Caco-2 (cell line): ENCODE measurements around the gene BEND5. TPM values are rescaled to one million over a fixed set of nuclear protein-coding genes. Genes with fewer than 3 reads are reported as not detected.

Experiments used
- BruUV-seq: library from RNA; stranded (reverse); fragments of 400-500 nt; replicated peaks from 2 replicates; lab custom pipeline; 2021; lab: Mats Ljungman, UMichigan
- CTCF ChIA-PET: fragments of 300-600 bp; sonication (Branson Sonifier 250); formaldehyde crosslinking; loops from one replicate; lab custom pipeline; 2022; ENCODE audit warnings: antibody characterized with exemption; lab: Charles Lee
- POLR2A ChIA-PET: fragments of 300-600 bp; sonication (Branson Sonifier 250); formaldehyde crosslinking; loops from one replicate; lab custom pipeline; 2022; ENCODE audit warnings: antibody characterized with exemption; lab: Charles Lee
- DNase-seq, 2 experiments: peaks; one replicate each; pipeline versions ENCODE4 v3.0.0 to v3.0.0-alpha.2; 2020 to 2022
- H3K27me3 ChIP-seq: replicated peaks from 2 replicates; pipeline ENCODE4 v1.6.0; 2011; ENCODE audit warnings: low read length; ENCODE audit not compliant: control insufficient read depth, insufficient read depth
- H3K36me3 ChIP-seq: 2 replicates; pipeline ENCODE4 v1.5.1; 2011; ENCODE audit warnings: low read length; ENCODE audit not compliant: control insufficient read depth, insufficient read depth
- H3K4me1 ChIP-seq: fragments of 250-450 bp; sonication (Bioruptor Pico); 2 replicates; pipeline ENCODE4 v1.5.1; 2020; ENCODE audit warnings: mild to moderate bottlenecking
- H3K4me3 ChIP-seq: 2 replicates; pipeline ENCODE4 v1.5.1; 2011; ENCODE audit warnings: low read depth, mild to moderate bottlenecking, control low read depth, low read length
- H3K9me3 ChIP-seq: fragments of 250-450 bp; sonication (Bioruptor Pico); 2 replicates; pipeline ENCODE4 v1.5.1; 2020; ENCODE audit warnings: mild to moderate bottlenecking, moderate library complexity
- H3K27ac Mint-ChIP-seq: one replicate; pipeline ENCODE4 v1.8.0; 2022; ENCODE audit warnings: mixed read lengths; ENCODE audit not compliant: unreplicated experiment
- H3K27me3 Mint-ChIP-seq: one replicate; pipeline ENCODE4 v1.8.0; 2022; ENCODE audit warnings: mixed read lengths; ENCODE audit not compliant: insufficient read depth, unreplicated experiment
- H3K36me3 Mint-ChIP-seq: one replicate; pipeline ENCODE4 v1.8.0; 2022; ENCODE audit warnings: mild to moderate bottlenecking, mixed read lengths; ENCODE audit not compliant: insufficient read depth, unreplicated experiment
- H3K4me1 Mint-ChIP-seq: one replicate; pipeline ENCODE4 v1.8.0; 2022; ENCODE audit warnings: low read depth, mixed read lengths; ENCODE audit not compliant: unreplicated experiment
- H3K4me3 Mint-ChIP-seq: one replicate; pipeline ENCODE4 v1.8.0; 2022; ENCODE audit warnings: mild to moderate bottlenecking, moderate library complexity, mixed read lengths; ENCODE audit not compliant: unreplicated experiment
- H3K9me3 Mint-ChIP-seq: one replicate; pipeline ENCODE4 v1.8.0; 2022; ENCODE audit warnings: mixed read lengths; ENCODE audit not compliant: unreplicated experiment
- intact Hi-C: fragments of 100-400 bp; cut with micrococcal nuclease; formaldehyde crosslinking; loops from one replicate; pipeline ENCODE4 v1.10.0; 2022; ENCODE audit not compliant: unreplicated experiment
- total RNA-seq: library from RNA; stranded (reverse); gene quantifications from 2 replicates; pipeline ENCODE4 v1.2.3, GENCODE V29; 2022
- TF ChIP-seq, protein P1 (sequence below), 2 experiments: fragments of 200-600 bp in 1 of 2; IDR thresholded peaks; 1 replicate in 1 of 2; 2 replicates in 1 of 2; pipeline versions ENCODE4 v1.5.1 to v1.8.0; 2011 to 2022; ENCODE audit warnings: antibody characterized with exemption in 1 of 2, control low read depth in 1 of 2, inconsistent platforms in 1 of 2, low read depth in 1 of 2, low read length in 1 of 2, mild to moderate bottlenecking in 1 of 2, moderate library complexity in 1 of 2; ENCODE audit not compliant: insufficient read depth in 1 of 2, severe bottlenecking in 1 of 2, unreplicated experiment in 1 of 2

The BEND5 gene
- total RNA-seq, 1 experiment from 2014 or later: 0.57 TPM

DNA sequence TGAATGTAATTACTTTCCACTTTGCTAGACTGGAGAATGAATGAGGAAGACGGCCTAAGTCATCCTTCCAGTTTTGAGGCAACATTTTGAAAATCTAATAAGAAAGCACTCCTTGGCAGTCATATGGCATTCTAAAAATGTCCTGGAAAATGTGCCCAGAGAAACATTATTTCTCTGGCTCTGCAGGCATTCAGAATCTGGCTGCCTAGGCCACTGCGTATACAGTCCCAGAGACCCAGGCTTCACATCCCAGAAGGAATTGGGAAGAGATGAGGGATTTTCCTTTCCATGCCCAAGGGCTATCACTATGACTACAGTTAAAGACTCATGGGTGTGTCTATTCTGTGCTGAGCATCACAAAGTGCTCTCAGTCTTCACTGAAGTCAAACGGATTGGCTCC is 92.9 kb downstream of the BEND5 start:
- Histone ChIP-seq H3K4me3 (no peak overlapping the region), H3K9me3 (no peaks in the 10 kb centered on the region), H3K27me3 (no peaks in the 10 kb centered on the region), H3K4me1 (no peaks in the 10 kb centered on the region), H3K36me3 (no peaks in the 10 kb centered on the region)
- H3K4me1 Mint-ChIP-seq: peaks cover 6% of the 10 kb centered on the region
- ChIA-PET POLR2A (no interaction called here), CTCF (no interaction called here)
- no TSS peak for BruUV-seq
- no peak overlapping the region for H3K4me3 Mint-ChIP-seq
- intact Hi-C loops: no loop called here
- TF ChIP-seq, protein P1, sequence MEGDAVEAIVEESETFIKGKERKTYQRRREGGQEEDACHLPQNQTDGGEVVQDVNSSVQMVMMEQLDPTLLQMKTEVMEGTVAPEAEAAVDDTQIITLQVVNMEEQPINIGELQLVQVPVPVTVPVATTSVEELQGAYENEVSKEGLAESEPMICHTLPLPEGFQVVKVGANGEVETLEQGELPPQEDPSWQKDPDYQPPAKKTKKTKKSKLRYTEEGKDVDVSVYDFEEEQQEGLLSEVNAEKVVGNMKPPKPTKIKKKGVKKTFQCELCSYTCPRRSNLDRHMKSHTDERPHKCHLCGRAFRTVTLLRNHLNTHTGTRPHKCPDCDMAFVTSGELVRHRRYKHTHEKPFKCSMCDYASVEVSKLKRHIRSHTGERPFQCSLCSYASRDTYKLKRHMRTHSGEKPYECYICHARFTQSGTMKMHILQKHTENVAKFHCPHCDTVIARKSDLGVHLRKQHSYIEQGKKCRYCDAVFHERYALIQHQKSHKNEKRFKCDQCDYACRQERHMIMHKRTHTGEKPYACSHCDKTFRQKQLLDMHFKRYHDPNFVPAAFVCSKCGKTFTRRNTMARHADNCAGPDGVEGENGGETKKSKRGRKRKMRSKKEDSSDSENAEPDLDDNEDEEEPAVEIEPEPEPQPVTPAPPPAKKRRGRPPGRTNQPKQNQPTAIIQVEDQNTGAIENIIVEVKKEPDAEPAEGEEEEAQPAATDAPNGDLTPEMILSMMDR (IDR thresholded peaks at IDR 0.05; ENCODE audit: insufficient read depth in 1 of 2, low read depth in 1 of 2, low read length in 1 of 2, severe bottlenecking in 1 of 2, unreplicated experiment in 1 of 2): no peak
- no peaks in the 10 kb centered on the region for H3K9me3 Mint-ChIP-seq
- DNase-seq: no peak
- H3K27ac Mint-ChIP-seq: no peak overlapping the region
- peaks cover 3% of the 10 kb centered on the region for H3K27me3 Mint-ChIP-seq
- H3K36me3 Mint-ChIP-seq: no peaks in the 10 kb centered on the region

DNA sequence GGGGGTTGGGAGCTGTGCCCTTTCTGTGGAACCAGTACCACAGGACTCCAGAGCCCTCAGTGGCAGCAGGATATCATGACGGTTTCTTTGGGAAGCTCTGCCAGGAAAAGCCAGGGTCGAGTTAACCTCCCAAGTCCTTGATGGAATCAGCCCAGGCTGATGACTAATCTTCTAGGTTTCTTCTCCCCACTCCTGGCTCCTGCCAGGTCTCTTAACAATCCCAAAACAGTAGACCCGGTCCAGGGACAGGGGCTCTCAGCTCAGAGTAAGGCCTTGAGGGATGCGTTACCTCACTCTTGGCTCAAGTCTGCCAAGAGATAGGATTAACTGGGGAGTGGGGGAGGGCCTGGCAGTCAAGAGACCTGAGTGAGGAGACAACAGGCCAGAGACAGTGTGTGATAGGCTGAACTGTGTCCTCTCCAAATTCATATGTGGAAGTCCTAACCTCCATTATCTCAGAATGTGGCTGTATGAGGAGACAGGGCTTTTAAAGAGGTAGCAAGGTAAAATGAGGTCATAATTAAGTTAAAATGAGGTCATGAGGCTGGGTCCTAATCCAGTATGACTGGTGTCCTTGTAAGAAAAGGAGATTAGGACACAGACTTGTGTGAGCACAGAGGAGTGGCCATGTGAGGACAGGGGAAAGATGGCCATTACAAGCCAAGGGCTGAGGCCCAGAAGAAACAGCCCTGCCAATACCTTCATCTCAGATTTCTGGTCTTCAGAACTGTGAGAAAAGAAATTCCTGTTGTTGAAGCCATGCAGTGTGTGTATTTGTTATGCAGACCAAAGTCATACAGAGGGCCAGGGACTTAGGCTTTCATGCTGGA is 95.0 kb downstream of the BEND5 start:
- Mint-ChIP-seq H3K4me3 (no peak overlapping the region), H3K4me1 (no peaks in the 10 kb centered on the region), H3K27ac (no peak overlapping the region), H3K9me3 (no peaks in the 10 kb centered on the region), H3K36me3 (no peaks in the 10 kb centered on the region), H3K27me3 (no peaks in the 10 kb centered on the region)
- Histone ChIP-seq H3K9me3 (no peaks in the 10 kb centered on the region), H3K4me1 (no peaks in the 10 kb centered on the region), H3K27me3 (no peaks in the 10 kb centered on the region), H3K4me3 (no peak overlapping the region), H3K36me3 (no peaks in the 10 kb centered on the region)
- CTCF ChIA-PET: no interaction called here
- BruUV-seq: no TSS peak
- TF ChIP-seq, protein P1 (IDR thresholded peaks at IDR 0.05; ENCODE audit: insufficient read depth in 1 of 2, low read depth in 1 of 2, low read length in 1 of 2, severe bottlenecking in 1 of 2, unreplicated experiment in 1 of 2): no peak
- intact Hi-C loops: no loop called here
- POLR2A ChIA-PET: no interaction called here
- DNase-seq: no peak

DNA sequence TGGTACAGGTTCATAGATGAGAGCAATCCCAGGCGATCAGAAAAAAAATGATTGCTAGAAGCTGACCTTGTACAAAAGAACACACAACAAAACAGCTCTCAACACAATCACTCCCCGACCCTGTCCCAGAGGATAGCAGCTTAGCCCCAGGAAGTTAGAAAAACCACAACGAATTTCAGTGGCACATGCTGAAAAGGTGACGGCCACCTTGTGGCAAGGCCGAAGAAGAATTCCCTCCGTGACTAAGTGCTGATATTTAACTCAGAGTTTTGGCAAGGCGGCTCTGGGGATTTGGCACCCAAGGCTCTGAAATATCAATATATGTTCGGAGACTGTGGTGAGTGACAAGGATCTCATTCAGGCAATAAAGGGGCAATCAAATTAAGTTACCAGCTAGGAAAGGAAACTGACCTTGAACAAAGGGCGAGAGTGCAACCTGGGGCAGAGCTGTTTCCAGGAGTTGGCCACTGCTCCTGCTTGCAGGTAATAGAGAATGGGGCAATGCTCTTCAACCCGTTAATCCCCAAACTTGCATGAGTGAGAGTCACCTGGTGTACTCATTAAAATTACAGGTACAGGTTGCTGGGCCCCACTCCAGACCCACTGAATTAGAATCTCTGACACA is 96.2 kb downstream of the BEND5 start:
- CTCF ChIA-PET: interaction anchor here (0.9 to 1.4 kb wide), 3 partner anchors 12 to 137 kb away, joined by 4 to 7 read pairs (median 7); no protein-coding TSS in a partner anchor
- Mint-ChIP-seq H3K4me1 (no peaks in the 10 kb centered on the region), H3K36me3 (no peaks in the 10 kb centered on the region), H3K27ac (no peak overlapping the region), H3K4me3 (no peak overlapping the region), H3K9me3 (no peaks in the 10 kb centered on the region), H3K27me3 (no peaks in the 10 kb centered on the region)
- BruUV-seq: no TSS peak
- H3K4me1 ChIP-seq: no peaks in the 10 kb centered on the region
- no peaks in the 10 kb centered on the region for H3K9me3 ChIP-seq
- H3K4me3 ChIP-seq: no peak overlapping the region
- DNase-seq: peak in 1 of 2 experiments; percentile 15
- TF ChIP-seq, protein P1 (IDR thresholded peaks at IDR 0.05; ENCODE audit: insufficient read depth in 1 of 2, low read depth in 1 of 2, low read length in 1 of 2, severe bottlenecking in 1 of 2, unreplicated experiment in 1 of 2): no peak
- POLR2A ChIA-PET: no interaction called here
- intact Hi-C loops: loop anchor here (1.0 kb wide), 1 partner anchor 108 kb away; no protein-coding TSS in a partner anchor
- H3K36me3 ChIP-seq: no peaks in the 10 kb centered on the region
- H3K27me3 ChIP-seq: no peaks in the 10 kb centered on the region
